ENCODE measurements around the gene VTI1A. TPM values are rescaled to one million over a fixed set of nuclear protein-coding genes. Genes with fewer than 3 reads are reported as not detected.

VTI1A gene
- total and polyA plus RNA-seq, 4 donors = 23.5 to 46.7 (median 34.3) TPM

DNA sequence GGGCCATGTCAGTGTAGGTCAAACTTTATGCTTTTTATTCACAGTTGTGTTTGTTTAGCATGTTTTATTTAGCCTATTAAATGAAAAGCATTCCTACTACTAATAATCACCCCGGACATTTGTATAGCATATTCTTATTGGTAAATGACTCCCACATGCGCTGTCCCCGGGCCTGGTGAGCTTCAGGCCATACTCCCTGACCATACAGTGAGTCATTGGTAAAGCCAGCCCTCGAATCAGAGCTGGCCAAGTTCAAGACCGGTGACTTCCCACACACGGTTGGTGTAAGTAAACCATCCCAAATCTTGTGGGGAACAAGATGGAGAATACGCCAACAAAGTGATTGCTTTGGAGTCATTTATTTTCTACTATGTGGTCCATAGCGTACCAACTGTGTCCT lies 264.4 kb downstream of the VTI1A start:
- Histone ChIP-seq H3K4me3 (ENCODE audit: low read depth, low read length) (no peak overlapping the region), H3K36me3 (ENCODE audit: control insufficient read depth, insufficient read depth, low read length) (no peaks in the 10 kb centered on the region), H3K27me3 (ENCODE audit: control insufficient read depth, insufficient read depth, low read length) (no peaks in the 10 kb centered on the region), H3K9me3 (ENCODE audit: control insufficient read depth, insufficient read depth, low read length) (no peaks in the 10 kb centered on the region), H3K4me1 (ENCODE audit: control insufficient read depth, insufficient read depth, low read length) (no peaks in the 10 kb centered on the region), H3K27ac (ENCODE audit: low read depth, low read length) (no peak overlapping the region)
- DNase-seq (ENCODE audit: low read depth in 4 of 6, low spot score in 6 of 6) = no peak
- WGBS (ENCODE audit: insufficient coverage) = 100% methylated on average over 4 of the region's 8 CpGs

DNA sequence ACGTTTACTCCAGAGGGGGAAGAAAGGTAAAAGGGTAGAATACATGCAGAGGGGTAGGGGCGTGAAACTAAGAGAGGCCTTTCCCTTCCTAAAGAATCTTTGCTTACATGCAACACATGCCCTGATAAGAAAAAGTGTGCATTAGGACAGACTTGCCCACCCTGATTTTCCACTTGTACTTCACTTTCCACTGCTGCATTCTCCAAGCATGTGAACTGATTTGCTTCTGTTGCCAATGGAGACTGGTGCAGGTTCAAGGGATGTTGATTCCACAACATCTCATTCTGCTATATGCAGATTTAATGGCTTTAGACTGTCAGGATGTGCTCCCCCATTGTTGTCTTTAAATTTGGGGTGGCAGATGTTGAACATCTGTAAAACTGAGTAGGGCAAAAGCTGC lies 265.5 kb downstream of the VTI1A start:
- Histone ChIP-seq H3K27ac (ENCODE audit: low read depth, low read length) (no peak overlapping the region), H3K27me3 (ENCODE audit: control insufficient read depth, insufficient read depth, low read length) (no peaks in the 10 kb centered on the region), H3K36me3 (ENCODE audit: control insufficient read depth, insufficient read depth, low read length) (no peaks in the 10 kb centered on the region), H3K9me3 (ENCODE audit: control insufficient read depth, insufficient read depth, low read length) (no peaks in the 10 kb centered on the region), H3K4me1 (ENCODE audit: control insufficient read depth, insufficient read depth, low read length) (no peaks in the 10 kb centered on the region), H3K4me3 (ENCODE audit: low read depth, low read length) (no peak overlapping the region)
- DNase-seq (ENCODE audit: low read depth in 4 of 6, low spot score in 6 of 6) = no peak
- no CpG with 5 or more reads among the region's 2 CpGs for WGBS (ENCODE audit: insufficient coverage)

DNA sequence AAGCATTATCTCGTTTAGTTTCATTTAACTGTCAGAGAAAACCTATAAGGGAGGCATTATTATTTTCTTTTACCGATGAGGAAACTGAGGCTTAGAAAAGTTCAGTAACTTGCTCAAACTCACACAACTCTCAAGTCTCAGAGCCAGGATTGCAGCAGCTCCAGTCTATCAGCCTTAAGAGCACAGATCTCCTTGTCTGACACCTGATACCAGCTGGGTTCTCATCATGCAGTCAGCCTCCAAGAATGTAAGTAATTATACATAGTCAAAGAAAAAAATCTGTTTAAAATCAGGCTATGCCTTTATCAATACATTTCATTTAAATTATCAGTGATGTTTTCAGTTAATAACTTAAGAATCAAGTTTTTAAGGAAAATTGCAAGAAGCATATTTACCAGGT lies 266.4 kb downstream of the VTI1A start:
- no peaks in the 10 kb centered on the region for H3K36me3 ChIP-seq (ENCODE audit: control insufficient read depth, insufficient read depth, low read length)
- no peak for DNase-seq (ENCODE audit: low read depth in 4 of 6, low spot score in 6 of 6)
- no peak overlapping the region for H3K4me3 ChIP-seq (ENCODE audit: low read depth, low read length)
- no peak overlapping the region for H3K27ac ChIP-seq (ENCODE audit: low read depth, low read length)
- no peaks in the 10 kb centered on the region for H3K4me1 ChIP-seq (ENCODE audit: control insufficient read depth, insufficient read depth, low read length)
- H3K27me3 ChIP-seq (ENCODE audit: control insufficient read depth, insufficient read depth, low read length) = no peaks in the 10 kb centered on the region
- H3K9me3 ChIP-seq (ENCODE audit: control insufficient read depth, insufficient read depth, low read length) = no peaks in the 10 kb centered on the region
- no CpG with 5 or more reads among the region's 2 CpGs for WGBS (ENCODE audit: insufficient coverage)

DNA sequence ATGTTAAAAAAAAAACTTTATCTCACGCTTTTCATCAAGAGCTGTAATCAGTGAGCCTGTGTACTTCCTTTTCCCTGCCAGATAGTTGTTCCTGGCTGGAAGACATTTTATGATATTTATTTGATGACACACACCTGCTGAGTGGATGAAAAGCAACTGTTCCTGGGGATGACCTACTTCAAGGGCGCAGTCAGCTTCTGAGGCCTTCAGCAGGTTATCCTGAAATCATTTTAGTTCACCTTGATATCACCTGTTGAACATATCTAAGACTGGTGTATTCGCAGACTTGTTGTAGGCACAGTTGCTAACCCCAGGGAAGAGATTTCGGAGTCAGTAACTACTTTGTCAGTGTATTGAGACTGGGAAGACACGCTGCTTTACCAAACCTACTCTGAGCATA lies 268.6 kb downstream of the VTI1A start:
- no peaks in the 10 kb centered on the region for H3K36me3 ChIP-seq (ENCODE audit: control insufficient read depth, insufficient read depth, low read length)
- no peak overlapping the region for H3K27ac ChIP-seq (ENCODE audit: low read depth, low read length)
- no peak for DNase-seq (ENCODE audit: low read depth in 4 of 6, low spot score in 6 of 6)
- H3K27me3 ChIP-seq (ENCODE audit: control insufficient read depth, insufficient read depth, low read length) = no peaks in the 10 kb centered on the region
- no peak overlapping the region for H3K4me3 ChIP-seq (ENCODE audit: low read depth, low read length)
- peaks cover 4% of the 10 kb centered on the region for H3K9me3 ChIP-seq (ENCODE audit: control insufficient read depth, insufficient read depth, low read length)
- 96% methylated on average over 3 of the region's 5 CpGs for WGBS (ENCODE audit: insufficient coverage)
- no peaks in the 10 kb centered on the region for H3K4me1 ChIP-seq (ENCODE audit: control insufficient read depth, insufficient read depth, low read length)

DNA sequence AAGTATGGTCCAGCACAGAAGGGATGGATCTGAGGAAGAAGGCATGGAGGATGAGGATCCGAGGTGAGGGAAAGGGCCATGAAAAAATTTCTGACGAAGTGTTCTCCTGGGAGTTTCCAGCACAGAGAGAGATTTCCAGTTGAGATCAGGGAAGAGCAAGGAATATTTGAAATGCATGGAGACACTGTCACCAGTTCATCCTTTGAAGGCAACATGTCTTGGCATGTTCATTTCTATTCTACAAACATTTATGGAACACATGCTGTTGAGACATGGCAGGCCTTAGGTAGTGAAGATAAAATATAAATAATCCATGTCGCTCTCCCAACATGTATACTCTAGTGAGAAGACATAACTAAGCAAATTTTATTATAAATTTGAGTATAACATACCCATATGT lies 269.1 kb downstream of the VTI1A start:
- H3K36me3 ChIP-seq (ENCODE audit: control insufficient read depth, insufficient read depth, low read length) = no peaks in the 10 kb centered on the region
- no peak overlapping the region for H3K27ac ChIP-seq (ENCODE audit: low read depth, low read length)
- no peak overlapping the region for H3K4me3 ChIP-seq (ENCODE audit: low read depth, low read length)
- no peak for DNase-seq (ENCODE audit: low read depth in 4 of 6, low spot score in 6 of 6)
- 94% methylated on average over 2 of the region's 3 CpGs for WGBS (ENCODE audit: insufficient coverage)
- peaks cover 4% of the 10 kb centered on the region for H3K9me3 ChIP-seq (ENCODE audit: control insufficient read depth, insufficient read depth, low read length)
- H3K4me1 ChIP-seq (ENCODE audit: control insufficient read depth, insufficient read depth, low read length) = no peaks in the 10 kb centered on the region
- no peaks in the 10 kb centered on the region for H3K27me3 ChIP-seq (ENCODE audit: control insufficient read depth, insufficient read depth, low read length)

DNA sequence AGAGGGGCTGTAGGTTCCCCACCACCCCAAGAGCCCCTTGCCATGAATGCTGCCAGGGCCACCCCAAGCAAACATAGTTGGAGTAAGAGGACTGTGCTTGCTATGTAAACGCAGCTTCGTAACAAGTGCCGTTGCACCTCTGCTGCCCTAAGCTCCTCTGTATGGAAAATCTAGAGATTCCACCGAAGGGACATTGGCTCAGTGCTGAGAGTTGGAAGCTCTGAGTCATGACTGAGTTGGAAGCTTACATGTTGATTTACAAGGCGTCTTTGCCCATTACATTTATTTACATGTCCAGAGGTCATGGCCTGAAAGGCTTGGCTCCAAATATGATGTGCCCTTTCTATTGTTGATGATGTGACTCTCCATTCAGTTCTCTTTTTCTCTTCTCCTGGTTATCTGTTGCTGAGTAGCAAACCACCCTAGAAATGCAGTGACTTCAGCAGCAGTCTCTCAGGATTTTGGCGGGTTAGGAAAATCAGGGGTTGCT lies 270.0 kb downstream of the VTI1A start:
- Histone ChIP-seq H3K27me3 (ENCODE audit: control insufficient read depth, insufficient read depth, low read length) (no peaks in the 10 kb centered on the region), H3K27ac (ENCODE audit: low read depth, low read length) (no peak overlapping the region), H3K4me3 (ENCODE audit: low read depth, low read length) (no peak overlapping the region), H3K4me1 (ENCODE audit: control insufficient read depth, insufficient read depth, low read length) (no peaks in the 10 kb centered on the region), H3K9me3 (ENCODE audit: control insufficient read depth, insufficient read depth, low read length) (peaks cover 4% of the 10 kb centered on the region), H3K36me3 (ENCODE audit: control insufficient read depth, insufficient read depth, low read length) (no peaks in the 10 kb centered on the region)
- 82% methylated on average over 4 of the region's 6 CpGs for WGBS (ENCODE audit: insufficient coverage)
- DNase-seq (ENCODE audit: low read depth in 4 of 6, low spot score in 6 of 6) = peak in 1 of 6 donors; percentile 39

DNA sequence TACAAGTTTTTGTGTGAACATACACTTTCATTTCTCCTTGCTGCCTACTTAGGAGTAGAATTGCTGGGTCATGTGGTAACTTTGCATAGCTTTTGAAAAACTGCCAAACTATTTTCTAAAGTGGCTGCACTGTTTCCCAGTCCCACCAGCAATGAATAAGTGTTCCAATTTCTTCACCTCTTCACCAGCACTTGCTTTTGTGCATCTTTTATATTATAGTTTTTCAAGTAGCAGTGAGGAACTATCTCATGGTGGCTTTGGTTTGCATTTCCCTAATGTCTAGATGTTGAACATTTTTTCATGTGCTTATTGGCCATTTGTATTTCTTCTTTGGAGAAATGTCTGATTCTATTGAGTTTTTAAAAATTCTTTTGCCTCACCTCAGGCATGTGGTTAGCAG lies 273.2 kb downstream of the VTI1A start:
- Histone ChIP-seq H3K27me3 (ENCODE audit: control insufficient read depth, insufficient read depth, low read length) (no peaks in the 10 kb centered on the region), H3K27ac (ENCODE audit: low read depth, low read length) (no peak overlapping the region), H3K36me3 (ENCODE audit: control insufficient read depth, insufficient read depth, low read length) (no peaks in the 10 kb centered on the region), H3K4me1 (ENCODE audit: control insufficient read depth, insufficient read depth, low read length) (no peaks in the 10 kb centered on the region), H3K9me3 (ENCODE audit: control insufficient read depth, insufficient read depth, low read length) (peaks cover 4% of the 10 kb centered on the region), H3K4me3 (ENCODE audit: low read depth, low read length) (no peak overlapping the region)
- no peak for DNase-seq (ENCODE audit: low read depth in 4 of 6, low spot score in 6 of 6)

DNA sequence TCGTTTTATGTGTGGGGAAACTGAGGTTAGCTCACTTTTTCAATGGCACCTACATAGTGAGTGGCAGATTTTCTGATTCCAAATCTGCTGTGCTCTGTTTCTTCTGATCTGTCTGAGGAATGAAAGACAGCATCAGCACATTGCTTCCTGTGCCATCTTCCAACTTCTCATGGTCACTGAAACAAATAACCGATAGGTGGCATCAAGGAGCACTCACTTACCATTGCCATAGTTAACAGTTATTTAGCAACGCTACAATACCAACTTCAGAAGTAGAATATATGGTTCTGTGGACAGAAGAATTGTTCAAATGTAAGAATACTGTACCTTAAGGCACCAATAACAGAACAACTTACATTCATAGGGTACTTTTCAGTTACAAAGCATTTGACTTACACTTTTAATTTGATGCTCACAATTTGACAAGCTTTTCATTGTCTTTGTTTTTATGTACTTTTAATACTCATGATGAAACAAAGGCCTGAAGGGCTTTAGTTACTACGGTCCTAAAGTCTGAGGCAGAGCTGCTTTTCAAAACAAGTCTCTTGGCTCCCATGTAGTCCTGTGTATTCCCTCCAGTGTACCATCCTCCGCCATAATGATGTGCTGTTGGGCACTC lies 274.2 kb downstream of the VTI1A start:
- Histone ChIP-seq H3K27ac (ENCODE audit: low read depth, low read length) (no peak overlapping the region), H3K4me1 (ENCODE audit: control insufficient read depth, insufficient read depth, low read length) (no peaks in the 10 kb centered on the region), H3K4me3 (ENCODE audit: low read depth, low read length) (no peak overlapping the region), H3K36me3 (ENCODE audit: control insufficient read depth, insufficient read depth, low read length) (no peaks in the 10 kb centered on the region), H3K9me3 (ENCODE audit: control insufficient read depth, insufficient read depth, low read length) (peaks cover 4% of the 10 kb centered on the region), H3K27me3 (ENCODE audit: control insufficient read depth, insufficient read depth, low read length) (no peaks in the 10 kb centered on the region)
- 75% methylated on average over 2 of the region's 5 CpGs for WGBS (ENCODE audit: insufficient coverage)
- DNase-seq (ENCODE audit: low read depth in 4 of 6, low spot score in 6 of 6) = peak in 2 of 6 donors; percentile 62 to 72

DNA sequence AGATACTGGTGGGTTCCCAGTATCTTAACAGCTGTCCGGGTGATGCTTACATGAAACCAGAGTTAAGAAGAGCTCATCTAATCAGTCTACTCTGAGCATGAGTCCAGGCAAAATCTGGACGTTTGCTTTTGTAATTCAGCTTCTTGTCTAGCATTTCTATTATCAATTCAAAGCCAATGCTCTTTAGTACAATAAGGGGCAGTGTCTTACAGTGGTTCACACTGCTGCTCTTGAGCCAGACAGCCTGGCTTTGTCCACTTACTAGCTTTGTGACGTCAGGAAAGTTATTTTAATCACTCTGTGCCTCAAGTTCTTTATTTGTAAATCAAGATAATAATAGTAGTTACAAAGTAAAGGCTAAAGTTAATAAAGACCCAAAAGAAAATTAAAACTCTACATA lies 275.7 kb downstream of the VTI1A start:
- Histone ChIP-seq H3K9me3 (ENCODE audit: control insufficient read depth, insufficient read depth, low read length) (peaks cover 4% of the 10 kb centered on the region), H3K27me3 (ENCODE audit: control insufficient read depth, insufficient read depth, low read length) (no peaks in the 10 kb centered on the region), H3K36me3 (ENCODE audit: control insufficient read depth, insufficient read depth, low read length) (no peaks in the 10 kb centered on the region), H3K4me3 (ENCODE audit: low read depth, low read length) (no peak overlapping the region), H3K4me1 (ENCODE audit: control insufficient read depth, insufficient read depth, low read length) (no peaks in the 10 kb centered on the region), H3K27ac (ENCODE audit: low read depth, low read length) (no peak overlapping the region)
- 82% methylated on average over 1 of the region's 3 CpGs for WGBS (ENCODE audit: insufficient coverage)
- DNase-seq (ENCODE audit: low read depth in 4 of 6, low spot score in 6 of 6) = peak in 1 of 6 donors; percentile 33

DNA sequence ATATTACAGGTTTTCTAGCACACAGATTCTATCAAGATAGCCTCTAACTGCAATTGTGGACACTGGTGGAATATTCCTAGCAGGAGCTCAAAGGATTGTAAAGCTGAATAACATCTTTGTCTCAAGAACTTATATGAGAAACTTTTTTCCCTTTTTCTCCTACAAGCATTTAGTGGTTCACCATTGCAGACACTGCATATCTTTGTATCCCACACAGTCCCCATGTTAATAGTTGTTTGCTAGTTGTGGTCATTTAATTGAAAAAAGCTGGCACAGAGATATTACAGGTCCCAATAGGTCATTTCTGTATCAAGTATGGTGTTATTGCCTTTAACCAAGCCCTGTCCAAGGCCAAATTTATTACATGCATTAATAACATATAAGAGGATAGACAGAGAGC lies 276.9 kb downstream of the VTI1A start:
- H3K36me3 ChIP-seq (ENCODE audit: control insufficient read depth, insufficient read depth, low read length) = no peaks in the 10 kb centered on the region
- H3K9me3 ChIP-seq (ENCODE audit: control insufficient read depth, insufficient read depth, low read length) = peaks cover 4% of the 10 kb centered on the region
- H3K27me3 ChIP-seq (ENCODE audit: control insufficient read depth, insufficient read depth, low read length) = no peaks in the 10 kb centered on the region
- no peak overlapping the region for H3K4me3 ChIP-seq (ENCODE audit: low read depth, low read length)
- H3K4me1 ChIP-seq (ENCODE audit: control insufficient read depth, insufficient read depth, low read length) = no peaks in the 10 kb centered on the region
- H3K27ac ChIP-seq (ENCODE audit: low read depth, low read length) = peak overlapping the region; percentile 30
- DNase-seq (ENCODE audit: low read depth in 4 of 6, low spot score in 6 of 6) = no peak

All from spinal cord (tissue), 10 donors.